Measurements from ENCODE around the gene FOXP4.

- TF ChIP-seq FOXM1 (IDR thresholded peaks at IDR 0.05; ENCODE audit: low read depth): no peak
- TF ChIP-seq RFX5 (IDR thresholded peaks at IDR 0.05; ENCODE audit: low read length): no peak
- TF ChIP-seq CTCF (IDR thresholded peaks at IDR 0.05): no peak
- no peak for TF ChIP-seq USF2 (IDR thresholded peaks at IDR 0.05; ENCODE audit: borderline replicate concordance, low read depth, low read length)
- no peak for TF ChIP-seq REST (IDR thresholded peaks at IDR 0.05; ENCODE audit: low read depth, low read length)
- no peak for TF ChIP-seq RAD21 (IDR thresholded peaks at IDR 0.05; ENCODE audit: low read length)
- no peak for TF ChIP-seq ZBTB33 (IDR thresholded peaks at IDR 0.05; ENCODE audit: borderline replicate concordance, low read depth)
- no peak for TF ChIP-seq GABPA (IDR thresholded peaks at IDR 0.05; ENCODE audit: low read depth)
- no peak for TF ChIP-seq NRF1 (IDR thresholded peaks at IDR 0.05; ENCODE audit: low read depth, low read length)
Observed at GRCh38 chr6:41598670-41599014, 52.5 kb downstream of the FOXP4 start.
